OCI-M2 (cell line): ENCODE data around the gene RASAL3.
"Not testable (repeated sequence)": the region's sequence is repeated elsewhere in the genome, so short reads cannot be mapped to it uniquely, and the experiment has no call there.

Experiments used
- DNase-seq: peaks from one replicate; lab custom pipeline; 2025; ENCODE audit not compliant: unreplicated experiment; lab: John Stamatoyannopoulos, UW

RASAL3 gene

DNA sequence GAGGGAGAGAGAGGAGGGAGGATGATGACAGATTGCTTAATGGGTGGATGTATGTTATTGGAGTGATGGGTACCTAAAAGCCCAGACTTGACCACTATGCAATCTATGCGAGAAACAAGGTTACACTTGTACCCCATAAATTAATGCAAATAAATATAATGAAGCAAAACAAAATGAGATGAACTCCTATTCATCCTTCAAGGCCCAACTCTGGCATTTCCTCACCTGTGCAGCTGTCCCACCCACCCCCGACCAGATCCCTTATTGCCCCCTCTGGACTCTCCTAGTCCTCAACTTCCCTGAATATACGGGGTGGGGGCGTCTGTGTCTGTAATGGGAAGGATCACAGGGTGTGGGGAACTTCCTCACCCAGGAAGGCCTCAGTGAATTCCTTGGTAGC is 10.8 kb upstream of the RASAL3 start:
- no peak for DNase-seq

DNA sequence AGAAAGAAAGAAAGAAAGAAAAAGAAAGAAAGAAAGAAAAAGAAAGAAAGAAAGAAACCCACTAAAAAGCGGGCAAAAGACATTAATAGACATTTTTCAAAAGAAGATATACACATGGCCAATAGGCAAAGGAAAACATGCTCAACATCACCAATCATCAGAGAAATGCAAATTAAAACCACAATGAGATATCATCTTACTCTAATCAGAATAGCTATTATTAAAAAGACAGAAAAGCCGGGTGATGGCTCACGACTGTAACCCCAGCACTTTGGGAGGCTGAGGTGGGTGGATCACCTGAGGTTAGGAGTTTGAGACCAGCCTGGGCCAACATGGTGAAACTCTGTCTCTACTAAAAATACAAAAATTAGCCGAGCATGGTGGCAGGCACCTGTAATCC is 9.5 kb upstream of the RASAL3 start:
- DNase-seq: not testable (repeated sequence)

DNA sequence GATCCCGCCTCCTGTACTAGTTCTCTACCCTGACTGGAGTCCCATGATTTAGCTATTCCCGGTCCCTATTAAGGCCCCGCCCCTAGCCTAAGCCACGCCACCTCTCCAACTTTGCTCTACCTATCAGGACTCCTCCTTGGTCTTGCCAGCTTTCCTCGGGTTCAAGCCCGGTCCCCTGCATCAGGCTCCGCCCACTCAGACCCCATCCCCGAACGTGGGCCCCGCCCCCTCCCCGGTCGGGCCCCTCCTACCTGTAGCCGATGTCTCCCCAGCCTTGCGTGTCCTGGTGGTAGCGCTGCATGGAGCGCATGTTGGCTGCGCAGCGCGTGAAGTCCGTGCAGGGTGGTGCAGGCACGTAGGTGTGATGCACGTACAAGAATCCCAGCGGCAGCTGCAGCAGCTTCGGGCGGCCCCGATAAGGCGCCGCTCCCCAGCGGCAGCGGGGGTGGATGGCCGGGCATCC is 7.3 kb upstream of the RASAL3 start:
- DNase-seq: no peak

DNA sequence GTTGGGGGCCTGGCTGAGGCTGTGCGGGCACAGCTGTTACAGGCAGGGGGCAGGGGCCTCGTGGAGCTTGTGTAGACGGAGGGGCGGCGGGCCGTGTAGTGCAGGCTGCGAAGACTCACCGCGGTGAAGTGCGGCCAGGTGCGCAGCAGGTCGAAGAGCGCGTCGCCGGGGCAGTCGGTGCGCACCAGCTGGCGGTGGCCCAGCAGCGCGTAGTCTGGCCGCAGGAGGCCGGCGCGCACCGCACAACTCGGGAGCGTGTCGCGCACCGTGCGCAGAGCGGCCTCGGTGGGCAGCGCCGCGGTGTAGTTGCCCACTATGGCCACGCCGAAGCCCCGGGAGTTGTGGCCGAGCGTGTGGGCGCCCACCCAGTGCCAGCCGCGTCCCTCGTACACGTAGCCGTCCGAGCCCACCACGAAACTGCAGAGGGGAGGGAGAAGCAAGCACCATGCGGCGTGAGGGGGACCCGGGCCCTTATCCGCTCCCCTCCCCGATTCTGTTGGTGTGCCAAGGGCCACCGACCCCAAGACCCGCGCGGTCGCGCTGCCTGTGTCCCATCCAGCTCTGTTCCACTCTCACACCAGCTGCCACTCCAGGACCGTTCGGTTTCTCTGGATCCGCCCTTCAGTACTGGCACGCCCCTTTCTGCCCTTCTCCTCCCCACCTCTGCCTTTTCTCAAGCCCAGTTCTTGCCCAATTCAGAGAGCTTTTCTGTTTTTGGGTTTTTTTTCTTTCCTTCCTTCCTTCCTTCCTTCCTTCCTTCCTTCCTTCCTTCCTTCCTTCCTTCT is 5.4 kb upstream of the RASAL3 start:
- no peak for DNase-seq

DNA sequence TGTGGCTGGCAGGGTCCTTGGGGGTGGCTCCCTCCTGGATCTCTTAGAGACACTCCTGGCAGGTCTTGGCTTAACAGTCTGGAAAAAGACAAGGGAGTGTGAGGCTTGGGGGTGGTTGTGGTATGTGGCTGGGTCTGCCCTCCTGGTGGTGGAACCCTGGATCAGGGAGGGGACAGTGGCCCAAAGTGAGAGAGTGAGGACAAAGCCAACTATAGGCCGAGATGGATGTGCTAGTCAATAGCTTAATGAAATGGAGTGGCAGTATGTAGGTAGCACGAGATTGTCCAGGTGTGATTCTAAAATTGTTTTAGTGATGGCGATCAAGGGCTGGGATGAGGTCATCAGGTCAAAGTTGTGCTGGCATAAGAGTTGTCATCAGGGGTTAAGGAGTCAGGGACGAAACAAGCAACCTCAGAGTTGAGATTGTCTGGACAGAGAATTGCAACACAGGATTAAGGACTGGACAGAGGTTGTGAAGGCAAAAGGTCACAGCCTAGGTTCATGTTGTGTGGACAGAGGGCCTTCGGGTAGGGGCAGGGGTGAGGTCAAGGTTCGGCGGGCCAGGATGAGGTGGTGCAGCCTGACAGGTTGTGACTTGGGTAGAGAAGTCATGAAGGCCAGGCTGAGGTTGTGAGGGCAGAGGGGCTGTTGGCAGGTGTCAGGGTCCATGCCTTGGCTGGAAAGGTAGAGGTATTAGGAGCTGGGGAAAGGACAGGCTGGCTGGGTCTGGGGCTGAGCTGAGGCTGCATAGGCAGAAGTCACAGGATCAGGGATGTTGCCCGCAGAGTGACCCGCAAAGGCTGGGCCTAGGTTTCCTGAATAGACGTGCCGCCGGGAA is 4.5 kb upstream of the RASAL3 start:
- DNase-seq: no peak

DNA sequence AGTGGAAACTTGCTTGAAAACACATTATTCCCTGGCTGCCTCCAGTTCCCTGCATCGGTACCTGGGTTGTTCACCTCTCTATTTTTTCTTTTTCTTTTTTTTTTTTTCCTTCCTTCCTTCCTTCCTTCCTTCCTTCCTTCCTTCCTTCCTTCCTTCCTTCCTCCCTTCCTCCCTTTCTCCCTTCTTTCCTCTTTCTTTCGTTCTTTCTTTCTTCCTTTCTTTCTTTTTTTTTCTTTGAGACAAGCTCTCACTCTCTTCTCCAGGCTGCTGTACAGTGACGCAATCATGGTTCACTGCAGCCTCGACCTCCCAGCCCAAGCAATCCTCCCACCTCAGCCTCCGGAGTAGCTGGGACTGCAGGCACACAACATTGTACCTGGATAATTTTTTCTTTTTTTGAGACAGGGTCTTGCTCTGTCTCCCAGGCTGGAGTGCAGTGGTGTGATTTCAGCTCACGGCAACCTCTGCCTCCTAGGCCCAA is 3.4 kb upstream of the RASAL3 start:
- DNase-seq: no peak

DNA sequence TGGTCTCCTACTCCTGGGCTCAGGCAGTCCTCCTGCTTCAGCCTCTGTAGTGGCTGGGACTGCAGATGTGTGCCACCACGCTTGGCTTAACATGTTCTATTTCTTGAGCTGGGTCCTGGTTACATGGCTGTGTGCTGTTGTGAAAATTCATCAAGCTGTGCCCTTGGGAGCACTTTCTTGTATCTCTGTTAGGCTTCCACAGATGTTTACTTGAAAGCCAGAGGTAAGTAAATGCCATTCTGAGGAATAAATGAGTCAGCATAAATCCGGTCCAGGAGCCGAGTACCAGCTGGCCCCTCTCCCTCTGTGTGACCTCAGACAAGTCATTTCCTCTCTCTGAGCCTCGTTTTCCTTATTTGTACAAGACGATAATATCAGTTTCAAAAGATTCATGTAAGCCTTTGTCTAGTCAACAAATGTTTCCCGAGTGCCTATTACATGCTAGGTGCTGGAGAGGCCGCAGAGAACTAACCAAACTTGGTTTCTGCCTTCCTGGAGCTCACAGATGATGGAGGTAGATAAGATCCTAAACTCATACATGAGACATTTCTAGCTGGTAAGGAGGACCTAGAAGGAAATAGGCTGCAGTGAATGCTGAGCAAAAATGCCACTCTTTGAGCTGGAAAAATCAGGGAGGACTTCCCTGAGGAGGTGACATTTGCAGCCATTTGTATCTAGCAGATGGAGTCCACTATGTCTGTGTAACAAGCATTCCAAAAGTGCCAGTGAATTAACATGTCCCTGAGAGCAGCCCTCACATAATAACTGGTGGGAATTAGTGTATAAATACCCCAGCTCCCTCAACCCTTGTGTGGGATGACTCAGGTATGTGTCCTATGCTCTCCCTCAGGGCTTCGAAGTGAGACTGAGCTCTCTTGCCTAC is 2.7 kb upstream of the RASAL3 start:
- DNase-seq: no peak

DNA sequence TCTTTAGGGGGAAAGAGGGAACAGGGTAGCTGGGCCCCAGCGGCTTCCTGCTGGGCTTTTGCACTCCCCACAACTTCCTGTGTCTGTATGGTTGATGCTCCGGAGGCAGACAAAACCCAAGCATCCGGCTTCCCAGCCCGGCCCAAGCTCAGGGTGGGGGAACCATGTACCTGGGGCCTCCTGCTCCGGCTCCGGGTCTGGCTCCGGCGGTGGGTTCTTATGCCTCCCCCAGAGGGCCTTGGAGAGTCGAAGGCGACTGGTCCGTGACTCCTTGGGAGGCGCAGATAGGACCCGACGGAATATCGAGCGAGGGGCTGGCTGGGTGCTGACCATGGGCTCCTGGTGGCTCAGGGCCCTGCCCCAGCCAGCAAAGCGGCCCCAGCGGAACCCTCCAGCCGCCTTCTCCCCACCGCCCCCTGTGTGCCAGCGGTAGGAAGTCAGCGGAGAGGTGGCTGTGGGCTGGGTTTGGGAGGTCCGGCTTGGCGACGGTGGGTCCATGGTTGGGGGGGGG is 428 bp downstream of the RASAL3 start:
- no peak for DNase-seq

DNA sequence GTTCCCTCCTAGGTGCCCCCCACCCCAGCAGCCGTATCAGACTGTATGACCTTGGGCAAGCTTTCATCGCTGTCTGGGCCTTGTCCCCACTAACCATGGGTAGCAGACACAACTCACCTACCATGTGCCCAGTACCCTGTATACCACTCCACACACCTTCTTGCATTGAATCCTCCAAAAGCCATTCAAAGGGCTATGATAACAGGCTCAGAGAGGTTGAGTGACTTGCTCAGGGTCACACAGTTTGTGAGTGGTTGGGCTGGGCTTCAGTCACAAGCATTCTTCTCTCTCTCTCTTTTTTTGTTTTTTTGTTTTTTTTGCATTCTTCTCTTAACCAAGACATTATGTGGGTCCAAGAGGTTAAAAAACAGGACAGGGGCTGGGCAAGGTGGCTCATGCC is 2.6 kb downstream of the RASAL3 start:
- no peak for DNase-seq

DNA sequence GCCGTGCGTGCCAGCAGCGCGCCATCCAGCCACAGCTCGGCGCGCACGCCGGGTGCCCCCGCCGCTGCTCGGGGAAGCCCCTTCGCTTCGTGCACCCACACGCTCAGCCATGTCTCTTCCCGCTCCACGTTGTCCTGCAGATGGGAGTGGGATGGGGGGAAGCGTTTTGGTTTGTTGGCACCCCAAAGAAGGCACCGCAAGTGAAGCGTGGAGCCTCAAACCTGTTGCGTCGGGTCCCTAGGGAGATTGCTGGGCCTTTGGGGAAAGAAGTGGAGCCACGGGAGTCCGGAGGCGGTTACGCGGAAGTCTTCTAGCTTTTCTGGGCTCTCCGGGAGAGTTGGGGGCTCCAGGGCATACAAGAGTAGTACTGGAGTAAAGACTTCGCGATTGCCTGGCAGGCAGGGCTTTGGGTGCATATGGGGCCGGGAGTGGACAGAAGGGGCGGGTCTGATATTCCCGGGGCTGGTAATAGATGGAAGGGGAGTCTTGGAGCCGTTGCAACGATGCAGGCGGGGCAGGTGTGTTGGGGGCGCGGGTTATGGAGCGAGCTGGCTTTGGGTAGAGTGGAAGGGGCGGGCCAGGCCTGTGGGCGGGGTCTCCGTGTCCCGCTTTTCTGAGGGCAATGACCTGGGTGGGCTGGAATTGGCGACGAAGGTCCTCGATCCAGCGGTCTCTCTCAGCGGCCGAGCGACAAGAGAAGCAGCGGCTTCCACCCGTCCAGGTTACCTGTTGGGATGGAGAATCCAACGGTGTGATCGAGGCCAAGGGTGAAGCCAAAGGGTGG is 6.5 kb downstream of the RASAL3 start:
- no peak for DNase-seq

DNA sequence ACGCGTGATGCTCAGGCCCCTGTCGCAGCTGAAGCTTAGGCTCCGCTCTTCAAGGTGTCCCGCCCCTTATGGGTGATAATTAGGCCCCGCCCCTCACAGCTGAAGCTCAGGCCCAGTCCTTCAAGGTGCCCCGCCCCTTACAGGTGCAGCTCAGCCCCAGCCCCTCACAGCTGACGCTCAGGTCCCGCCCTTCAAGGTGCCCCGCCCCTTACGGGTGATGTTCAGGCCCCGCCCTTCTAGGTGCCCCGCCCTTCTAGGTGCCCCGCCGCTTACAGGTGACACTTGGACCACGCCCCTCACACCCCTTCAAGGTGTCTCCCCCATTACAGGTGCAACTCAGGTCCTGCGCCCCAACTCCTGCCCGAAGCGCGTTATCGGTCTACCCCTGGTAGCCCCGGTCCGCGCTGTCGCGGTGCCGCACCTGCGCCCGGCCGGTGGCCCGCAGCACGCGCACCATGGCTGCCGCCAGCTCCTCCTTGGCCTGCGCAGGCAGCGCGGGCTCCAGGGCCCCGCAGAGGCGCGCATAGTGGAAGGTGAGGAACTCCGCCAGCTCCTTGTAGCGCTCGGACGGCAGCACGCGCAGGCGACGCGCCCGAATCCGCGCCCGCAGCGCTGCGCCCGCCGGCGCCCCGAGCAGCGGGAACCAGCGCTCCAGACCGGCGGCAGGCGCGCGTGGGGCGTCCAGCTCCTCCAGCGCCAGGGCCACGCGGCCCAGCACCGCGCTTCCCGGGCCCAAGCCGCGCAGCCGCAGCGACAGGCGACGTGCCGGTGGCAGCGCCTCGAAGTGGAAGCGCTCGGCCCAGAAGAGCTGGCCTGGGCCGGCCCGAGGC is 7.3 kb downstream of the RASAL3 start:
- DNase-seq: no peak

DNA sequence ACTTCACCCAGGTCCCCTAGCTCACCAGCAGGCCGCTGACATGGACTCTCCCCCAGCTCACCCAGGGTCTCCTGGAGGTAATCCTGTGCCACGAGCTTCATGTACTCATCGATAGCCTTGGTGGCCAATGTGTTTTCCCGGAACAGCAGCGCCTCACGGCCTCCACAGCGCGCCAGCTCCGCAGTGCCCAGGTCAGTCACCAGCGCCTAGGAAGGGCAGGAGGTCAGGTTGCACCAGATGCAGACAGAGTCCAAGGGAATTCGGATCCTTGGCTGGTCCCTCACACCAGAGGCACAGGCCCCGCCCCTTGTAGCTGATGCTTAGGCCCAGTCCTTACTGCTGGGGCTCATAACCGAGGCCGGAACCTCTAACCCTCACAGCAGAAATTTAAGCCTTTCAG is 7.9 kb downstream of the RASAL3 start:
- no peak for DNase-seq

DNA sequence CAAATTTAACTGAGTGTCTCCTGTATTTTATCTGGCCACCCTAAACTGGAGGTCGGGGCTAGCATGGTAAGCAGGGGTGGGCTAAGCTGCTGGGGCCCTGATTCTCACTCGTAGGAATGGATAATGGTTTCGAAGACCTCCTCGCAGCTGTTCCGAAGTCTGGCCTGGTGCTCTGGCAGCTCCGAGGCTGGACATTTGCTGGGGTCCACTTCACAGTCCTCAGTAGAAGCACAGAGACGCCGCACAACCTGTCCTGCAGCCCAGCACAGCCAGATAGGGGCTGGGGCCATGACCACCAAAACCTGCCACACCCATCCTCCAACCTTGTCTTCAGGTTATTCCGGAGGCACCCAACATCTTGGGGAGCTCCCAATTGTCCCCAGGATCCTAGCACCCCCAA is 8.3 kb downstream of the RASAL3 start:
- no peak for DNase-seq

DNA sequence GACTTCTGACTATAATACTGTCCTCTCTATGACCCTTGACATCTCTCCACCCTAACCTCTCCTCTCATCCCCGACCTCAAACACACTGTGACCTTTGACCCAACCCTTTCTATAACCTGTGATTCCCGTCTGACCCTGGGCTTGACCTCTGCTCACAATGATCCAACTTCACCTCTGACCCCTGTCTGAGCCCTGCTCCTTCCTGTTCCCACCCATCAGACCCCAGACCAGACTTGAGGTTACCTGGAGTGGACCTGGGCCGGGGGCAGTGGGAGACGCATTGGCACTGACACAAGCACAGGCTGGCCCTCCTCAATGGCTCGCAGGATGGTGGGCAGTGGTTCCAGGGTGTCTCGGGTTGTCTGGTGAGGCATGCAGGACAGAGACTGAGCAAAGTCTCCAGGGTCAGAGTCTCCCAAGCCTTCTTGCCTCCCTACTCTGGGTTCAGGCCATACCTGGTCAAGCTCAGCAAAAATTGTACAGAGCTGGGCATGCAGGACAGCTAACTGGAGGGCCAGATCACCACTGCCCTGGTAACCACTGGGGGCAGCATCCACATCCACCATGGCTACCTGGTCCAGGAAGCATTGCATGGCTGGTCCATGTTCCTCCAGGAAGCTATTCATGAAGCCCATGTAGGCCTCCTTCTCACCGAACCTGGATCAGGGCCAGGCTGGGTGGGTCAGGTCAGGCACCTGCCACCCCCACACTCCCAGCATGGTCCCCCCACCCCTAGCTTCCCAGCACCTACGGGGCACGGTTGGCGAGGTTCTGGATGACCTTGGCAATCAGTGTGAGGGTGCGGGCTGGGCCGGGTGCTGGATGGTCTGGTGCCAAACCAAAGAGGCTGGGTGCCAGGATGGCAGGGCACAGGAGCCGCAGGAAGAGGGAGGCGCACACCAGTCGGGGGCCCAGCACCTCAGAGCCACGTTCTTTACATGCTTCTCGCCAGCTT is 10.2 kb downstream of the RASAL3 start:
- DNase-seq: no peak

DNA sequence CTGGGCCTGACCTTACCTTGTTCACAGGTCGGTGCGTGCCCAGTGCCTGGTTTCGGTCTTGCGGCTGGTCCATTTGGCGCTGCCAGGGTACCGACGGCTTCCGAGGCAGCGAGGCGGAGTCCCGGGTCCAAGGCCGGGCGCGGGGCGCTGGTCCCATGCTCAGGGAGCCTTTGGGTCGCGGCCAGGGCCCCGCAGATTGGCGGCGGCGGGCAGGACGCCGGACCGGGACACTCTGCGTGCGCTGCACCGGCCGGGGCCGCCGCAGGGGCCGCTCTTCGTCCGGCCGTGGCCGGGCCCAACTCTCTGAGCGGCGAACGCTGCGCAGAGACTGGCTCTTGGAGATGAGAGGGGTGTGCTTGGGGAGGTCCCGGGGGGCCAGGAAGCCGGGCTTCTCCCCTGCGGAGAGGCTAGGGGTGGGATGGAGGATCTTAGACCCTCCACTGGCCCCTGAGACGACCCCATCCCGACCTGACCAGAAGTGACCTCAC is 11.2 kb downstream of the RASAL3 start:
- no peak for DNase-seq

DNA sequence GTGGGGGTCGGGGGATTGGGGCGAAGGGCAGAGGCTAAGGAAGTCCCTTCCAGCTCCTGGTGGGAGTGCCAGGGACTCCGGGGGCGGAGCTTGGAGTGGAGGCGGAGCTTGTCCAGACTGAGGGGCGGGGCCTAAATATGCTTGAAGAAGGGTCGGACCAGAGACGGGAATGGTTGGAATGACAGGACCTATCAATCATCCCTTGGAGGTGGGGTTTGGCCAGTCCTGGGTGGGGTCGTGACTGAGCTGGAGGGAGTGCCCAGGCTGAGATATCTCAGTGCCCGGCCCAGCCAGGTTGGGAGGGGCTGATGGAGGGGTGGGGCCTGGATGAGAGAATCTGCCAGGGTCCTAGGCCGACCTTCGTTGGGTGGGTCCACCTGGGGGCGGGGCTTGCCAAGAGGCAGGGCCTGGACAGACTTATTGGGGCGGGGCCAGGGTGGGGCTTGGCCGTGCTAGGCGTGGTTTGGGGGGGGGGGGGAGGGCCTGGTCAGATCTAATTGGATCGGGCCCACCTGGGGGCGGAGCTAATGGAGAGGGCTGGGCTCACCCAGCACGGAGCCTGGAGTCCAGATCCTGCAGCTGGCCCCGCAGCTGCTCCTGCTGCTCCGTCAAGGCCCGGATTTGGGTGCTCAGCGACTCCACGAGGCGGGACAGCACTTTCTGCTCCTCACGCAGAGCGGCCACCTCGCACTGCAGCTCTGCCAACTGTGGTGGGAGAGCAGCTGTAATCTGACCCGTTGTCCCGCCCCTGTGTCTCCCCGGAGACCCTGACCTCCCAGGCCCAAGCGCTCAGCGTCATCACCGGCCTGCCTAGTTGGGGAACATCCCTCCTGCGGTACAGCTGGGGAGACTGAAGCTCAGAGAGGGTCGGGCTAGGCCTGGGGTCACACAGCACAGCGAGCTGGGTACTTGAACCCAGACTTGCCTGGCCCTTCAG is 12.0 kb downstream of the RASAL3 start:
- DNase-seq: no peak

DNA sequence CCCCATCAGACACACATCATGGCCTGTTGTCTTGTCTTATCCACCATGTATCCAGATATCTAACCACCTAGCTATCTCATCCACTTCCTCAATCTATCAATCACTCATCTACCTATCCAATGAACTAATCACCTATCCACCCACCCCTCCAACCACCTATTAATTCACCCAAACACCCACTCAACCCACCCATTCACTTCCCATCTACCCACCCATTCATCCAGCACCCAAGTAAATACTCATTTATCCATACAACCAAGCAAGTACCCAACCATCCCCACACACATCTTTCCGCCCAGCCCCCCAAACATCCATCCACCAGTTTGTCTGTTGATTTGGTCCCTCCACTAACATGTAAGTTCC is 13.8 kb downstream of the RASAL3 start:
- DNase-seq: no peak
